GM06990 (cell line): ENCODE results near the gene IRGC.

ENCODE experiments used
- DNase-seq: peaks from one replicate; pipeline ENCODE4 v3.0.0-alpha.2; 2011; ENCODE audit not compliant: insufficient read length; ENCODE audit errors: extremely low read depth
- H3K27me3 ChIP-seq: replicated peaks from 2 replicates; pipeline ENCODE4 v1.6.0; 2011; ENCODE audit warnings: low read length; ENCODE audit not compliant: control insufficient read depth, insufficient read depth
- H3K36me3 ChIP-seq: 2 replicates; pipeline ENCODE4 v1.5.1; 2011; ENCODE audit warnings: low read length; ENCODE audit not compliant: control insufficient read depth, insufficient read depth
- H3K4me3 ChIP-seq: replicated peaks from 2 replicates; pipeline ENCODE4 v1.5.1; 2011; ENCODE audit warnings: low read depth, mild to moderate bottlenecking, control low read depth, low read length
- CTCF ChIP-seq: IDR thresholded peaks from 2 replicates; pipeline ENCODE4 v1.5.1; 2011; ENCODE audit warnings: low read length, control low read depth, mild to moderate bottlenecking, inconsistent platforms; ENCODE audit not compliant: insufficient read depth, poor library complexity, severe bottlenecking

The IRGC gene

GRCh38 chr19:43704002-43704705 is 11.7 kb upstream of the IRGC start:
- H3K27me3 ChIP-seq: no peaks in the 10 kb centered on the region; the same call in none of the 2 replicates
- no peak for TF ChIP-seq CTCF
- no peaks in the 10 kb centered on the region for H3K36me3 ChIP-seq
- H3K4me3 ChIP-seq: no peak overlapping the region
- DNase-seq: no peak

DNA sequence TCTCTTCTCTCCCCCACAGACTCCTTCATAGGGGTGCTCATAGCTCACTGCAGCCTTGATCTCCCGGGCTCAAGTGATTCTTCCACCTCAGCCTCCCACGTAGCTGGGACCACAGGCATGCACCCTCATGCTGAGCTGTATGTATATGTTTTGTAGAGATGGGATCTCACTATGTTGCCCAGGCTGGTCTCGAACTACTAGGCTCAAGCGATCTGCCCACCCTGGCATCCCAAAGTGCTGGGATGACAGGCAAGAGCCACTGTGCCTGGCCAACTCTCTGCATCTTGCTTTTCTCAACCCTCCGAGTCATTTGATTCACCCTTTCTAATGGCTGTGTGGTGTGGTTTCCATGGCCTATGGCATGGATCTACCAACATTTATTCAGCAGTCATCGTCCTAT is 10.1 kb upstream of the IRGC start:
- no peak for DNase-seq
- Histone ChIP-seq H3K4me3 (no peak overlapping the region), H3K36me3 (no peaks in the 10 kb centered on the region), H3K27me3 (no peaks in the 10 kb centered on the region)
- TF ChIP-seq CTCF: no peak

DNA sequence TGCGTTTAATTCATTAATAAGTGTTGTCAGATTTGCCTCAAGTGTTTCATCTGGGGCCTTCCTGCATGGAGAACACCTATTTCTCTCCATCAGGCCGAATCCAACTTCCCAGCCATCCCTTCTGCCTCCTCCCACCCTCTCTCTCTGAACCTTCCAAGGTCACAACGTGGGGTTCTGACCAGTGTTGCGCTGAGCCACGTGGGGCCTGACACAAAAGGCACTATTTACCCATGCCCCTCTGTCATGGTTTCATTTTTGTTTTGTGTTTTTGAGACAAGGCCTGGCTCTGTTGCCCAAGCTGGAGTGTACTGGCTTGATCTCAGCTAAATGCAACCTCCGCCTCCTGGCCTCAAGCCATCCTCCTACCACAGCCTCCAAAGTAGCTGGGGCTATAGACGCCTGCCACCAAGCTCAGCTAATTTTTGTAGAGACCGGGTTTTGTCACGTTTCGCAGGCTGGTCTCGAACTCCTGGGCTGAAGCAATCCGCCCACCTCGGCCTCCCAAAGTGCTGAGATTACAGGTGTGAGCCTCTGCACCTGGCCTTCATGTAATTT is 8.6 kb upstream of the IRGC start:
- DNase-seq: no peak
- no peaks in the 10 kb centered on the region for H3K36me3 ChIP-seq
- no peak for TF ChIP-seq CTCF
- H3K4me3 ChIP-seq: no peak overlapping the region
- H3K27me3 ChIP-seq: no peaks in the 10 kb centered on the region

GRCh38 chr19:43708716-43709115 is 7.2 kb upstream of the IRGC start:
- Histone ChIP-seq H3K36me3 (no peaks in the 10 kb centered on the region), H3K4me3 (no peak overlapping the region), H3K27me3 (no peaks in the 10 kb centered on the region; the same call in 1 of the 2 replicates)
- no peak for TF ChIP-seq CTCF
- DNase-seq: no peak

- H3K27me3 ChIP-seq: no peaks in the 10 kb centered on the region; the same call in 1 of the 2 replicates
- no peak for DNase-seq
- TF ChIP-seq CTCF: no peak
- H3K4me3 ChIP-seq: no peak overlapping the region
- no peaks in the 10 kb centered on the region for H3K36me3 ChIP-seq
Measured at GRCh38 chr19:43711751-43712355, 4.0 kb upstream of the IRGC start.
